GM12878 (cell line): ENCODE measurements around the gene RNF220. TPM values are rescaled to one million over a fixed set of nuclear protein-coding genes. Genes with fewer than 3 reads are reported as not detected.

Source experiments
- ATAC-seq: fragments of 200-7000 bp; cut with Tn5 transposase; 3 replicates; pipeline ENCODE4 v1.9.1; 2020; ENCODE audit warnings: mild to moderate bottlenecking, moderate library complexity
- BruUV-seq: library from RNA; stranded (reverse); fragments of 400-500 nt; replicated peaks from 2 replicates; lab custom pipeline; 2021; lab: Mats Ljungman, UMichigan
- CTCF ChIA-PET: fragments of 300-600 bp; sonication (Branson Sonifier 250); formaldehyde crosslinking; extraction: SDS; loops from one replicate; lab custom pipeline; 2021; ENCODE audit warnings: inconsistent platforms; lab: Yijun Ruan, JAX
- POLR2A ChIA-PET: fragments of 350-600 bp; formaldehyde crosslinking; extraction: SDS; loops from one replicate; lab custom pipeline; 2021; ENCODE audit warnings: inconsistent platforms; lab: Charles Lee
- RAD21 ChIA-PET: fragments of 300-600 bp; sonication (Branson Sonifier 250); formaldehyde crosslinking; loops from one replicate; lab custom pipeline; 2023; ENCODE audit warnings: antibody characterized with exemption; ENCODE audit not compliant: unreplicated experiment; lab: Charles Lee
- SMC1A ChIA-PET: fragments of 300-600 bp; sonication (Branson Sonifier 250); formaldehyde crosslinking; loops from one replicate; lab custom pipeline; 2023; ENCODE audit not compliant: unreplicated experiment, uncharacterized antibody; lab: Charles Lee
- DNase-seq: peaks from one replicate; pipeline ENCODE4 v3.0.0-alpha.2; 2011; ENCODE audit warnings: low read depth, low spot score
- FAIRE-seq: peaks from 3 replicates; lab custom pipeline; 2011; peaks lifted over from hg19 to GRCh38; lab: Jason Lieb, UNC
- H2AFZ ChIP-seq: 2 replicates; pipeline ENCODE4 v1.6.0; 2011; ENCODE audit warnings: low read depth, low read length, control low read depth; ENCODE audit not compliant: control insufficient read depth
- H3K27ac ChIP-seq: 2 replicates; pipeline ENCODE4 v1.5.1; 2011; ENCODE audit warnings: control low read depth; ENCODE audit not compliant: control insufficient read depth, insufficient read depth
- H3K27me3 ChIP-seq, 2 experiments: replicated peaks in 1 of 2; 2 replicates each; pipeline versions ENCODE4 v1.6.0 to v1.6.1; 2011; ENCODE audit warnings: low read length in 1 of 2; ENCODE audit not compliant: control insufficient read depth in 2 of 2, insufficient read depth in 2 of 2
- H3K36me3 ChIP-seq, 2 experiments: 2 replicates each; pipeline ENCODE4 v1.5.1; 2011; ENCODE audit warnings: low read length in 1 of 2; ENCODE audit not compliant: control insufficient read depth in 2 of 2, insufficient read depth in 2 of 2
- H3K4me1 ChIP-seq: 2 replicates; pipeline ENCODE4 v1.6.1; 2011; ENCODE audit warnings: mild to moderate bottlenecking, low read length, moderate library complexity, mixed read lengths; ENCODE audit not compliant: control insufficient read depth, insufficient read depth
- H3K4me2 ChIP-seq: 2 replicates; pipeline ENCODE4 v1.6.0; 2011; ENCODE audit warnings: control low read depth; ENCODE audit not compliant: control insufficient read depth, insufficient read depth
- H3K4me3 ChIP-seq: fragments of 200-600 bp; sonication (generic); 2 replicates; pipeline ENCODE4 v1.5.1; 2016
- H3K79me2 ChIP-seq: 2 replicates; pipeline ENCODE4 v1.6.0; 2011; ENCODE audit warnings: low read length; ENCODE audit not compliant: control insufficient read depth, insufficient read depth
- H3K9ac ChIP-seq: 2 replicates; pipeline ENCODE4 v1.8.0; 2011; ENCODE audit warnings: low read length, control low read depth, mixed read lengths; ENCODE audit not compliant: control insufficient read depth, insufficient read depth
- H3K9me3 ChIP-seq: replicated peaks from 3 replicates; pipeline ENCODE4 v1.5.1; 2011; ENCODE audit warnings: mild to moderate bottlenecking, low read length; ENCODE audit not compliant: control insufficient read depth, insufficient read depth
- H4K20me1 ChIP-seq: 2 replicates; pipeline ENCODE4 v1.6.0; 2011; ENCODE audit not compliant: control insufficient read depth, insufficient read depth
- BMI1 ChIP-seq: fragments of 450-650 bp; IDR thresholded peaks from 2 replicates; pipeline ENCODE4 v1.6.1; 2016; ENCODE audit warnings: mild to moderate bottlenecking, moderate library complexity, borderline replicate concordance
- CHD1 ChIP-seq: IDR thresholded peaks from 2 replicates; pipeline ENCODE4 v1.6.1; 2012; ENCODE audit warnings: low read depth, low read length, improper control_type of control experiment
- CREB1 ChIP-seq: IDR thresholded peaks from 2 replicates; pipeline ENCODE4 v1.6.1; 2012; ENCODE audit warnings: low read depth, mild to moderate bottlenecking, inconsistent platforms
- CREM ChIP-seq: IDR thresholded peaks from 2 replicates; pipeline ENCODE4 v1.6.1; 2014; ENCODE audit warnings: antibody characterized with exemption, low read depth
- E2F8 ChIP-seq: fragments of 450-650 bp; IDR thresholded peaks from 2 replicates; pipeline ENCODE4 v1.6.1; 2018; ENCODE audit warnings: mild to moderate bottlenecking, low read depth, moderate library complexity; ENCODE audit not compliant: partially characterized antibody
- EZH2 ChIP-seq: IDR thresholded peaks from 2 replicates; pipeline ENCODE4 v1.6.1; 2012; ENCODE audit warnings: low read depth, mild to moderate bottlenecking, control low read depth, inconsistent platforms, low read length, borderline replicate concordance; ENCODE audit not compliant: control insufficient read depth
- HDAC2 ChIP-seq: fragments of 200-600 bp; sonication (generic); IDR thresholded peaks from 2 replicates; pipeline ENCODE4 v1.6.1; 2017
- IRF3 ChIP-seq: fragments of 450-650 bp; IDR thresholded peaks from 2 replicates; pipeline ENCODE4 v1.6.1; 2014; ENCODE audit warnings: mild to moderate bottlenecking
- MAX ChIP-seq: IDR thresholded peaks from 2 replicates; pipeline ENCODE4 v1.6.1; 2012; ENCODE audit warnings: low read depth, low read length, improper control_type of control experiment
- NRF1 ChIP-seq: conservative IDR thresholded peaks from 2 replicates; pipeline ENCODE4 v1.6.1; 2011; ENCODE audit warnings: mild to moderate bottlenecking, low read depth, low read length, improper control_type of control experiment
- PBX3 ChIP-seq: IDR thresholded peaks from 2 replicates; pipeline ENCODE4 v1.6.1; 2011; ENCODE audit warnings: mild to moderate bottlenecking, low read depth, low read length, moderate library complexity; ENCODE audit not compliant: insufficient replicate concordance
- RBBP5 ChIP-seq: fragments of 200-600 bp; sonication (generic); conservative IDR thresholded peaks from 2 replicates; pipeline ENCODE4 v1.6.1; 2016
- WGBS: methylation state at CpG from one replicate; pipeline ENCODE4 v1.1.6; 2016; ENCODE audit warnings: low lambda C conversion rate; ENCODE audit not compliant: insufficient replicate concordance, insufficient coverage; ENCODE audit errors: missing lambda C conversion rate; 5-methylcytosine and 5-hydroxymethylcytosine counted together
- in situ Hi-C: fragments of 300-500 bp; cut with MboI; formaldehyde crosslinking; loops from 9 replicates; pipeline ENCODE4 v1.14.3; 2018; ENCODE audit warnings: mixed read lengths
- intact Hi-C: fragments of 100-400 bp; cut with micrococcal nuclease; formaldehyde crosslinking; loops from one replicate; pipeline ENCODE4 v1.14.2; 2022; ENCODE audit not compliant: unreplicated experiment
- polyA plus RNA-seq, 11 experiments: library from polyadenylated mRNA; depleted of rRNA in 4 of 11; unstranded in 6 of 11; stranded (reverse) in 5 of 11; fragments of >200 nt; fragmentation: Nextera tagmentation in 4 of 11; fragmentation: Illumina TruSeq in 1 of 11; extraction: Ambion mirVana in 4 of 11; extraction: Trizol in 1 of 11; gene quantifications; 1 replicate in 1 of 11; 2 replicates in 10 of 11; pipeline versions ENCODE4 v1.2.1 to v1.2.3, GENCODE V29; 2011 to 2016; ENCODE audit warnings: inconsistent platforms in 2 of 11, missing spikeins in 2 of 11, low read depth in 1 of 11
- total RNA-seq, 4 experiments: library from RNA; depleted of rRNA in 3 of 4; stranded (reverse); fragments of >200 nt in 3 of 4; fragmentation: Illumina TruSeq in 1 of 4; extraction: Trizol in 1 of 4; gene quantifications; 2 replicates each; pipeline versions ENCODE4 v1.2.1 to v1.2.3, GENCODE V29; 2013 to 2021

Gene RNF220
- total and polyA plus RNA-seq, 10 of the 15 experiments (the other 5 are each of a cell fraction or from before 2014, with no cell fraction given) = 4.6 to 84.1 (median 53.7) TPM

- in situ Hi-C loops = no loop called here
- 0% methylated on average over 4 of the region's 4 CpGs for WGBS
- ChIA-PET SMC1A (no interaction called here), POLR2A (no interaction called here), CTCF (interaction anchor here (0.6 to 4.7 kb wide), 4 partner anchors 14 to 76 kb away, joined by 3 to 76 read pairs (median 6); no protein-coding TSS in a partner anchor), RAD21 (no interaction called here)
- intact Hi-C loops = no loop called here
- no peak overlapping the region for H3K4me3 ChIP-seq
- H3K9ac ChIP-seq = no peak overlapping the region
- H4K20me1 ChIP-seq = no peaks in the 10 kb centered on the region
- H3K36me3 ChIP-seq = no peaks in the 10 kb centered on the region
- no peak overlapping the region for H3K27ac ChIP-seq
- BruUV-seq = no TSS peak
- no peaks in the 10 kb centered on the region for H3K79me2 ChIP-seq
- TF ChIP-seq CREM (no peak), NRF1 (no peak), PBX3 (no peak), HDAC2 (no peak), E2F8 (no peak), CHD1 (no peak), BMI1 (no peak), MAX (no peak), EZH2 (no peak), CREB1 (no peak), RBBP5 (no peak), IRF3 (no peak)
- H3K27me3 ChIP-seq = peaks cover 2 to 5% of the 10 kb centered on the region in 2 experiments; a peak in 2 of 4 replicates
- H3K4me1 ChIP-seq = no peaks in the 10 kb centered on the region
- no peaks in the 10 kb centered on the region for H3K9me3 ChIP-seq
- no peak for DNase-seq
- H2AFZ ChIP-seq = no peak overlapping the region
- no peak overlapping the region for H3K4me2 ChIP-seq
- no peak for ATAC-seq
- FAIRE-seq = no peak
Measured at GRCh38 chr1:44575396-44575795, 170.3 kb downstream of the RNF220 start.
